Measurements from ENCODE around the gene GALE. TPM values are rescaled to one million over a fixed set of nuclear protein-coding genes. Genes with fewer than 3 reads are reported as not detected.

GALE gene
- total RNA-seq, 1 experiment from 2014 or later = 196 TPM

DNA sequence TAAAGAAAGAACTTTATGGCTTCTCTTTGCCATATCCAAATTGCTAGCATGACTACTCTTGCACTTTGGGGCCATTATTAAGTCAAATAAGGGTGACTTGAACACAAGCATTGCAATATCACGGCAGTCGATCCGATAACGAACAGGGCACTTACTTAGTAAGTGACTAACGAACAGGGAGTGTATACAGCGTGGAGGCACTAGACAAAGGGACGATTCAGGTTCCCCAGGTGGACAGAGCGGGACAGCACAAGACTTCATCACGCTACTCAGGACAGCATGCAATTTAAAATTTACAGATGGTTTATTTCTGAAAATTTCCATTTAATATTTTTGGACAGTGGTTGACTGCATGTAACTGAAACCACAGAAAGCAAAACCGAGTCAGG, 27.7 kb downstream of the GALE start:
- no peak for DNase-seq (ENCODE audit: low read depth)
- in situ Hi-C loops (cut with HindIII; ENCODE audit: low pct_unique_long_range_greater_than_20kb, low sequenced_read_pairs) = no loop called here

DNA sequence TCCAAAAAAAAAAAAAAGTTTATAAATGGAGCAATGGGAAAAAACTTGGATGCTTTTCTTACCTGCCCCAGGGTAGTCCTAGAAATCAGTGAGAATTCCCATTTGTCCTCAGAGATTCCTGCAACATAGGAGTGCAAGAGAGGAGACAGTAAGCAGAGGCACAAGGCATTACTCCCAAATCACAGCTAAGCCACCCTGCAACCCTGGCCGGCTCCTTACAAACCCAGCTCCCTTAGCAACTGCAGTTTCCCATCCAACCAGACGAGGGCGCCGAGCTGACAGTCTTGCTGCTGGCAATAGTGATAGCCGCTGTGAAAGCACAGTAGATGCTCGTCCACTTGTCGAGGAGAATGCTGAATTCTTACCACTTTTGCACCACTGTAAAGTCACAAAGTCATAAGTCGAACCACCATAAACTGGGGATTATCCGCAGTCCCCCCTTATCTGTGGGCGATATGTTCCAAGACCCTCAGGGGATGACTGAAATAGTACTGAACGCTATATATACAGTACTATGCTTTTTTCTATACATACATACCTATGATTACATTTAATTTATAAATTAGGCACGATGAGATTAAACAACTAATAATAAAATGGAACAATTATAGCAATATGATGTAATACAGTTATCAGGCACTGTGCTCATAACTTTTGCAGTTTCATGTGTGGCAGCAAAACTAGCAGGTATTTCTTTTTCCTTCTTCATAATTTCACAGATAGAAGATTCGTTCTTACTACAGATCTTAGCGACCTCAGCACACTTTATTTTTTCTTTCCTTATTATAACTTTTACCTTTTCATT, 28.3 kb downstream of the GALE start:
- in situ Hi-C loops (cut with HindIII; ENCODE audit: low pct_unique_long_range_greater_than_20kb, low sequenced_read_pairs) = no loop called here
- peak; percentile 48 for DNase-seq (ENCODE audit: low read depth)

DNA sequence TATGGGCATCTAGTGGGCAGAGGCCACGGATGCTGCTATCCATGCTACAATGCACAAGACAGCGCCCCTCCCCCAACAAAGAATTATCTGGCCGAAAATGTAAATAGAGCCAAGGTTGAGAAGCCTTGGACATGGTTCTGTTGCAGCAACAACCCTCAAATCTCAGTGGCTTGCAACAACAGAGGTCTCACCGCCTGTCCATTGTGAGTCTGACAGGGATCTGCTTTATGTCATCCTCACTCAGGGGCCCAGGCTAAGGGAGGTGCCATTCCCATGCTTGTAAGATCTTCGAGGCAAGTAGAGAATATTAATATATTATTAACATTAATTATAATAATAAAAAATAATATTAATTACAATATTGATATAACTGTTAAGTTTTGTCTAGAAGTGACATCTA, 31.8 kb downstream of the GALE start:
- in situ Hi-C loops (cut with HindIII; ENCODE audit: low pct_unique_long_range_greater_than_20kb, low sequenced_read_pairs) = no loop called here
- no peak for DNase-seq (ENCODE audit: low read depth)

DNA sequence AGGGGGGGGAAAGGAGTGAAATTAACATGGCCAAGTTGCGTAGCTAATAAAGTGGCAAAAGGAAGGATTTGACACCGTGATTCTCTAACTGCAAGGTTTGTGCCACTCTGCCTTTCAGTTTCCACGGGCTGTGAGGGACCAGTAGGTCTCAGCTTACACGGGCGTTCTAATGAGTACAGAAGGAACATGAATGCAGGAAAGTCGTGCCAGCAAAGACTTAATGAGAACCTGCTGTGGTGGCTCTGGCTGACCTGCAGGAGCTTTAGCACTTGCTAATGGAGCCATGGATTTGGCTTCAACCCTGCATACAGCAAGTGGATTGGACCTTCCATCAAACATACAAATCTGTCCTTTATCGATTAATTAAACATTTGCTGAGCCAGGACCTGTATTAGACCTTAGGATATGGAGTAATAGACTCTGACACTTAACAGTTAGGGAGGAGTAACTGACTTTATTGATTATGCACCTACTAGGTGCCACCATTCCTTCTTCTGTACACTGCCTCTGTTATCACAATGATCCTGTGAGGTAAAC, 37.4 kb downstream of the GALE start:
- in situ Hi-C loops (cut with HindIII; ENCODE audit: low pct_unique_long_range_greater_than_20kb, low sequenced_read_pairs) = no loop called here

DNA sequence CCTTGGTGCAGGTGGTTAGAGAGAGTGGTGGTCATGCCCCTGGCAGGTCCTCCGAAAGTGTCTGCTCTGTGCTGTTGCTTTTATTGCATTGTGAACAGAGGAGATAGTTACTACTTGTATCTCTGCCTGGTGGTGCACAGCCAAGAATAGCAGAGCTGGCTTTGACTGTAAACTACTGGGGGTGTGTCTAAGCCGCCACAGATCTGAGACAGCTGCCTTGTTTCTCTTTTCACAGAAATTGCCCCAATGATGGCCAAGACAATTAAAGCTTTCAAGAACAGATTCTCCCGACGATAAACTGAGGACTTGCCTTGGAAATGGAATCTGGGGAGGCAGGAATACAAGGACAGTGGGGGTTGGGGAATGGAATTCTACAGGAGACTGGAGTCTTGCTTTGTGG, 41.3 kb downstream of the GALE start:
- in situ Hi-C loops (cut with HindIII; ENCODE audit: low pct_unique_long_range_greater_than_20kb, low sequenced_read_pairs) = no loop called here
- no peak for DNase-seq (ENCODE audit: low read depth)

More for the DNA sequence above, 37.4 kb downstream of the GALE start:
- DNase-seq (ENCODE audit: low read depth) = no peak

DNA sequence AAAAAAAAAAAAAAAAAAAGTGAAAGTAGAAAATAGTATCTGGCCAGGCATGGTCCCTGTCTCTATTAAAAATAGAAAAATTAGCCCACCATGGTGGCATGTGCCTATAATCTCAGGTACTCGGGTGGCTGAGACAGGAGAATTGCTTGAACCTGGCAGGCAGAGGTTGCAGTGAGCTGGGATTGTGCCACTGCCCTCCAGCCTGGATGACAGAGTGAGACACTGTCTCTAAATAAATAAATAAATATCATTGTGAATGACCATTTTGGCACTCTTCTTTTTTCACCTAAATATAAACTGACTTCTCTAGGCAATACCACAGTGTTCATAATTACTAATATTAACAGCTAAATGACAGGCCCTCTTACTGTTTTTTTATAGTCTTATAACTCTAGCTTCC, 42.7 kb downstream of the GALE start:
- no peak for DNase-seq (ENCODE audit: low read depth)
- in situ Hi-C loops (cut with HindIII; ENCODE audit: low pct_unique_long_range_greater_than_20kb, low sequenced_read_pairs) = no loop called here

DNA sequence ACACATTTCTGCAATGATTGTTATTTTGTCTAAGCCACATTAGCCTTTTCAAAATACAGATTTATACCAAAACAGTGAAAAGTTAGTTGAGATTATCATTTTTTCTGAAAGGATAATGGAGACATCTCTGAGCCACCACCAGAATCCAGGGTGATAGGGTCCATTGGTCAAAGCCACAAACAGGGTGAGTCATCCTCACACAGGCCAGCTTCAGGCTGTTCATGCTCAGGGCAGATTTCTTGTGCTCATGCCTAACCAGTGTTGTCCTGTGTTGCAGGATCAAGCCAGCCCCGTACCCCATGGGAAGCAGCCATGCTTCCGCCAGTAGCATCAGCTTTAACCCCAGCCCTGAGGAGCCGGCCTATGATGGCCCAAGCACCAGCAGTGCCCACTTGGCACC, 43.9 kb downstream of the GALE start:
- in situ Hi-C loops (cut with HindIII; ENCODE audit: low pct_unique_long_range_greater_than_20kb, low sequenced_read_pairs) = no loop called here
- DNase-seq (ENCODE audit: low read depth) = peak; percentile 41

DNA sequence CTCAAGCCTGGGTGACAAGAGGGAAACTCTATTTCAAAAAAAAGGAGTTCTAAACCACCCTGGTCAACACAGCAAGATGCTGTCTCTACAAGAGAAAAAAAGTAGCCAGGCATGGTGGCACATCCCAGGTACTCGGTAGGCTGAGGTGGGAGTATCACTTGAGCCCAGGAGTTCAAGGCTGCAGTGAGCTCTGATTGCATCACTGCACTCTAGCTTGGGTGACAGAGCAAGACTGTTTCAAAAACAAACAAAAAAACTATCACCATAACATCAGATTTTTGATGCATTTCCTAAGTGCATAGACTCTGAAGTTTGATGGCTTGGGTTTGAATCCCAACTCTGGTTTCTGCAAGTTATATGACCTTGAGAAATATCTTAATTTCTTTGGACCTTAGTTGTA, 47.6 kb downstream of the GALE start:
- DNase-seq (ENCODE audit: low read depth) = no peak
- in situ Hi-C loops (cut with HindIII; ENCODE audit: low pct_unique_long_range_greater_than_20kb, low sequenced_read_pairs) = no loop called here

DNA sequence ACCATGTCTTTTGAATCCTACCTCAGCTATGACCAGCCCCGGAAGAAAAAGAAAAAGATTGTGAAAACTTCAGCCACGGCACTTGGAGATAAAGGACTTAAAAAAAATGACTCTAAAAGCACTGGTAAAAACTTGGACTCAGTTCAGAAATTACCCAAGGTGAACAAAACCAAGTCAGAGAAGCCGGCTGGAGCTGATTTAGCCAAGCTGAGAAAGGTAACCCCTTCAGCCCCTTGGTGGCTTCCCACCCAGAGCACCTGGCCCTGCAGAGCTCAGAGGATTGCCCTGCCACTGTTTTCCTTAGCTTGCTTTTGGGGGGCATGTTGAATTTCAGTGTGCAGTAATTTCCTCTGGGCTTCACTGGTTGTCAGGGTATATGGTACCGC, 48.7 kb downstream of the GALE start:
- in situ Hi-C loops (cut with HindIII; ENCODE audit: low pct_unique_long_range_greater_than_20kb, low sequenced_read_pairs) = no loop called here

DNA sequence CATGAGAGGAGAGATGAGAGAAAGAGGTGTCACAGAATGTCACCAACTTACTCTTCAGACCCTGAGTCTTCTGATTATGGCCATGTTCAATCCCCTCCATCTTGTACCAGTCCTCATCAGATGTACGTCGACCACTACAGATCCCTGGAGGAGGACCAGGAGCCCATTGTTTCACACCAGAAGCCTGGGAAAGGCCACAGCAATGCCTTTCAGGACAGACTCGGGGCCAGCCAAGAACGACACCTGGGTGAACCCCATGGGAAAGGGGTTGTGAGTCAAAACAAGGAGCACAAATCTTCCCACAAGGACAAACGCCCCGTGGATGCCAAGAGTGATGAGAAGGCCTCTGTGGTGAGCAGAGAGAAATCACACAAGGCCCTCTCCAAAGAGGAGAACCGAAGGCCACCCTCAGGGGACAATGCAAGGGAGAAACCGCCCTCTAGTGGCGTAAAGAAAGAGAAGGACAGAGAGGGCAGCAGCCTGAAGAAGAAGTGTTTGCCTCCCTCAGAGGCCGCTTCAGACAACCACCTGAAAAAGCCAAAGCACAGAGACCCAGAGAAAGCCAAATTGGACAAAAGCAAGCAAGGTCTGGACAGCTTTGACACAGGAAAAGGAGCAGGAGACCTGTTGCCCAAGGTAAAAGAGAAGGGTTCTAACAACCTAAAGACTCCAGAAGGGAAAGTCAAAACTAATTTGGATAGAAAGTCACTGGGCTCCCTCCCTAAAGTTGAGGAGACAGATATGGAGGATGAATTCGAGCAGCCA, 49.3 kb downstream of the GALE start:
- in situ Hi-C loops (cut with HindIII; ENCODE audit: low pct_unique_long_range_greater_than_20kb, low sequenced_read_pairs) = no loop called here
- peak; percentile 52 for DNase-seq (ENCODE audit: low read depth)

More for the DNA sequence above, 48.7 kb downstream of the GALE start:
- no peak for DNase-seq (ENCODE audit: low read depth)

DNA sequence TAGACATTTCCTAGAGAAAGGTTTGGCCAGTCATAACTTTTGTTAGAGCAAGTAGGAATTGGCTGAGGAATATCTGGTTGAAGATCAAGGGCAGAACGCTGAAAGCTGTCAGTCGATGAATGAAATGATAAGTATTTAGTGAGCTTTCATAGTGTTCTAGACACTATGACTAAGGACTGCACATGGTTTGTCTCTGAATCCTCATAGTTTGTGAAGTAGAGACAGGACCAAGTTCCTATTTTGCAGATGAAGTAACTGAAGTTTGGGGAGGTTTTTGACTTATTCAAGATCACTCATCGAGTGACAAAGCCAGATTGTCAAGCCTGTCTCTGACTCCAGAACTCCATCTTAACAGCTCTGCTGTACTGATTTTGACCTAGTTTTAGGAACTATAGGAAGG, 52.5 kb downstream of the GALE start:
- in situ Hi-C loops (cut with HindIII; ENCODE audit: low pct_unique_long_range_greater_than_20kb, low sequenced_read_pairs) = no loop called here
- DNase-seq (ENCODE audit: low read depth) = no peak

Other genes starting within 250 kb of the GALE start
- 460 and 470 TPM in 2 replicates for gene ID3, start 241.3 kb downstream of the GALE start, total RNA-seq (2014; rRNA removed; shearing (Covaris generic); ENCODE audit: low replicate concordance)
- gene RPL11, start 108.9 kb downstream of the GALE start, total RNA-seq (2014; rRNA removed; shearing (Covaris generic); ENCODE audit: low replicate concordance) = 413 and 414 TPM in 2 replicates
- gene ELOA, start 57.3 kb downstream of the GALE start, total RNA-seq (2014; rRNA removed; shearing (Covaris generic); ENCODE audit: low replicate concordance) = 18.6 and 21.6 TPM in 2 replicates
- 55.0 and 55.4 TPM in 2 replicates for gene PITHD1, start 22.3 kb downstream of the GALE start, total RNA-seq (2014; rRNA removed; shearing (Covaris generic); ENCODE audit: low replicate concordance)
- 95.6 and 105 TPM in 2 replicates for gene LYPLA2, start 9.6 kb downstream of the GALE start, total RNA-seq (2014; rRNA removed; shearing (Covaris generic); ENCODE audit: low replicate concordance)
- 72.5 and 74.7 TPM in 2 replicates for gene HMGCL, start 24.7 kb upstream of the GALE start, total RNA-seq (2014; rRNA removed; shearing (Covaris generic); ENCODE audit: low replicate concordance)
- gene FUCA1, start 67.5 kb upstream of the GALE start, total RNA-seq (2014; rRNA removed; shearing (Covaris generic); ENCODE audit: low replicate concordance) = 30.7 and 44.8 TPM in 2 replicates
- gene CNR2, start 112.6 kb upstream of the GALE start, total RNA-seq (2014; rRNA removed; shearing (Covaris generic); ENCODE audit: low replicate concordance) = 0.03 TPM in 1 of 2 replicates, not detected in the other
- 22.0 and 48.8 TPM in 2 replicates for gene PNRC2, start 159.1 kb upstream of the GALE start, total RNA-seq (2014; rRNA removed; shearing (Covaris generic); ENCODE audit: low replicate concordance)
- gene SRSF10, start 179.6 kb upstream of the GALE start, total RNA-seq (2014; rRNA removed; shearing (Covaris generic); ENCODE audit: low replicate concordance) = 24.5 and 31.9 TPM in 2 replicates

Measured in Caki2 (cell line).